ENCODE results near the gene GPI.
"Not testable (repeated sequence)": the region's sequence is repeated elsewhere in the genome, so short reads cannot be mapped to it uniquely, and the experiment has no call there.

The GPI gene

GRCh38 chr19:34327851-34328250, 37.1 kb upstream of the GPI start:
- no peak overlapping the region for H2BK5ac ChIP-seq (ENCODE audit: low read depth, low read length, poor library complexity, severe bottlenecking)
- H3K23ac ChIP-seq (ENCODE audit: low read length in 2 of 2), result no peak overlapping the region
- no peak overlapping the region for H3K4ac ChIP-seq (ENCODE audit: low read depth in 1 of 2, low read length in 2 of 2)
- H3K36me3 ChIP-seq (ENCODE audit: control insufficient read depth in 1 of 2, insufficient read depth in 2 of 2, low read depth in 1 of 2, low read length in 2 of 2), result peaks cover 47 to 63% of the 10 kb centered on the region in 2 experiments
- H3K79me1 ChIP-seq (replicated peaks; ENCODE audit: low read length, poor library complexity, severe bottlenecking), result peaks cover 22% of the 10 kb centered on the region
- no peaks in the 10 kb centered on the region for H3K9me3 ChIP-seq (ENCODE audit: control insufficient read depth, low read length)
- no peak overlapping the region for H4K91ac ChIP-seq (ENCODE audit: low read length)
- peaks cover 5% of the 10 kb centered on the region for H3K4me1 ChIP-seq (ENCODE audit: control insufficient read depth, insufficient read depth, low read depth, low read length)
- H2AK5ac ChIP-seq (ENCODE audit: low read length, severe bottlenecking), result no peak overlapping the region
- DNase-seq, result no peak
- no peak overlapping the region for H3K9ac ChIP-seq (ENCODE audit: low read length)
- H3K4me3 ChIP-seq (ENCODE audit: insufficient read depth in 1 of 2, low read depth in 1 of 2, low read length in 2 of 2), result no peak overlapping the region
- no peak overlapping the region for H2BK12ac ChIP-seq (ENCODE audit: low read length in 2 of 2)
- no peak overlapping the region for H3K14ac ChIP-seq (ENCODE audit: low read length in 2 of 2)
- no peak overlapping the region for H2BK15ac ChIP-seq (ENCODE audit: low read depth, poor library complexity, severe bottlenecking)
- WGBS, result 89% methylated on average over 15 of the region's 15 CpGs
- H2AFZ ChIP-seq (ENCODE audit: low read depth, low read length), result no peak overlapping the region
- no peak overlapping the region for H2BK120ac ChIP-seq (ENCODE audit: low read depth, low read length)
- H4K8ac ChIP-seq (ENCODE audit: low read length), result no peak overlapping the region
- H3K4me2 ChIP-seq (ENCODE audit: low read length, poor library complexity, severe bottlenecking), result no peak overlapping the region
- H3K27ac ChIP-seq (ENCODE audit: low read length, poor library complexity, severe bottlenecking), result no peak overlapping the region
- no peak overlapping the region for H3K18ac ChIP-seq (ENCODE audit: low read depth in 1 of 2, low read length in 2 of 2)
- H3K27me3 ChIP-seq (ENCODE audit: control insufficient read depth in 1 of 2, insufficient read depth in 1 of 2, low read length in 2 of 2), result no peaks in the 10 kb centered on the region

- Histone ChIP-seq H2AFZ (ENCODE audit: low read depth, low read length) (no peak overlapping the region), H4K8ac (ENCODE audit: low read length) (no peak overlapping the region), H3K18ac (ENCODE audit: low read depth in 1 of 2, low read length in 2 of 2) (no peak overlapping the region), H2AK5ac (ENCODE audit: low read length, severe bottlenecking) (no peak overlapping the region), H2BK15ac (ENCODE audit: low read depth, poor library complexity, severe bottlenecking) (no peak overlapping the region), H3K4ac (ENCODE audit: low read depth in 1 of 2, low read length in 2 of 2) (no peak overlapping the region), H4K91ac (ENCODE audit: low read length) (no peak overlapping the region), H3K14ac (ENCODE audit: low read length in 2 of 2) (no peak overlapping the region), H3K4me3 (ENCODE audit: insufficient read depth in 1 of 2, low read depth in 1 of 2, low read length in 2 of 2) (no peak overlapping the region), H3K36me3 (ENCODE audit: control insufficient read depth in 1 of 2, insufficient read depth in 2 of 2, low read depth in 1 of 2, low read length in 2 of 2) (peaks cover 44 to 65% of the 10 kb centered on the region in 2 experiments), H2BK5ac (ENCODE audit: low read depth, low read length, poor library complexity, severe bottlenecking) (no peak overlapping the region), H3K23ac (ENCODE audit: low read length in 2 of 2) (no peak overlapping the region), H2BK12ac (ENCODE audit: low read length in 2 of 2) (no peak overlapping the region), H2BK120ac (ENCODE audit: low read depth, low read length) (no peak overlapping the region), H3K4me1 (ENCODE audit: control insufficient read depth, insufficient read depth, low read depth, low read length) (peaks cover 5% of the 10 kb centered on the region), H3K27ac (ENCODE audit: low read length, poor library complexity, severe bottlenecking) (no peak overlapping the region), H3K27me3 (ENCODE audit: control insufficient read depth in 1 of 2, insufficient read depth in 1 of 2, low read length in 2 of 2) (no peaks in the 10 kb centered on the region), H3K9me3 (ENCODE audit: control insufficient read depth, low read length) (no peaks in the 10 kb centered on the region), H3K9ac (ENCODE audit: low read length) (no peak overlapping the region), H3K4me2 (ENCODE audit: low read length, poor library complexity, severe bottlenecking) (no peak overlapping the region), H3K79me1 (replicated peaks; ENCODE audit: low read length, poor library complexity, severe bottlenecking) (peaks cover 17% of the 10 kb centered on the region)
- DNase-seq, result no peak
- 91% methylated on average over 1 of the region's 1 CpG for WGBS
These were observed 36.0 kb upstream of the GPI start for GRCh38 chr19:34328982-34329381.

- Histone ChIP-seq H3K4me1 (ENCODE audit: control insufficient read depth, insufficient read depth, low read depth, low read length) (peaks cover 5% of the 10 kb centered on the region), H3K36me3 (ENCODE audit: control insufficient read depth in 1 of 2, insufficient read depth in 2 of 2, low read depth in 1 of 2, low read length in 2 of 2) (peaks cover 46 to 59% of the 10 kb centered on the region in 2 experiments), H3K9me3 (ENCODE audit: control insufficient read depth, low read length) (no peaks in the 10 kb centered on the region), H4K8ac (ENCODE audit: low read length) (no peak overlapping the region), H3K9ac (ENCODE audit: low read length) (no peak overlapping the region), H2BK12ac (ENCODE audit: low read length in 2 of 2) (no peak overlapping the region), H3K23ac (ENCODE audit: low read length in 2 of 2) (no peak overlapping the region), H2BK120ac (ENCODE audit: low read depth, low read length) (no peak overlapping the region), H3K18ac (ENCODE audit: low read depth in 1 of 2, low read length in 2 of 2) (no peak overlapping the region), H4K91ac (ENCODE audit: low read length) (no peak overlapping the region), H2BK15ac (ENCODE audit: low read depth, poor library complexity, severe bottlenecking) (no peak overlapping the region), H3K4me2 (ENCODE audit: low read length, poor library complexity, severe bottlenecking) (no peak overlapping the region), H3K4ac (ENCODE audit: low read depth in 1 of 2, low read length in 2 of 2) (no peak overlapping the region), H2AFZ (ENCODE audit: low read depth, low read length) (no peak overlapping the region), H2BK5ac (ENCODE audit: low read depth, low read length, poor library complexity, severe bottlenecking) (no peak overlapping the region), H3K79me1 (replicated peaks; ENCODE audit: low read length, poor library complexity, severe bottlenecking) (peaks cover 14% of the 10 kb centered on the region), H3K4me3 (ENCODE audit: insufficient read depth in 1 of 2, low read depth in 1 of 2, low read length in 2 of 2) (no peak overlapping the region), H3K27me3 (ENCODE audit: control insufficient read depth in 1 of 2, insufficient read depth in 1 of 2, low read length in 2 of 2) (no peaks in the 10 kb centered on the region), H3K14ac (ENCODE audit: low read length in 2 of 2) (peak overlapping the region in 1 of 2 experiments; percentile 75), H3K27ac (ENCODE audit: low read length, poor library complexity, severe bottlenecking) (no peak overlapping the region), H2AK5ac (ENCODE audit: low read length, severe bottlenecking) (no peak overlapping the region)
- DNase-seq, result no peak
- 97% methylated on average over 4 of the region's 4 CpGs for WGBS
These were observed 34.9 kb upstream of the GPI start for GRCh38 chr19:34330116-34330515.

GRCh38 chr19:34330596-34330995, 34.4 kb upstream of the GPI start:
- H3K4me3 ChIP-seq (ENCODE audit: insufficient read depth in 1 of 2, low read depth in 1 of 2, low read length in 2 of 2); H3K27me3 ChIP-seq (ENCODE audit: control insufficient read depth in 1 of 2, insufficient read depth in 1 of 2, low read length in 2 of 2); H3K23ac ChIP-seq (ENCODE audit: low read length in 2 of 2); H2BK120ac ChIP-seq (ENCODE audit: low read depth, low read length); DNase-seq; H3K79me1 ChIP-seq (replicated peaks; ENCODE audit: low read length, poor library complexity, severe bottlenecking); H3K9me3 ChIP-seq (ENCODE audit: control insufficient read depth, low read length); H3K14ac ChIP-seq (ENCODE audit: low read length in 2 of 2); H2BK15ac ChIP-seq (ENCODE audit: low read depth, poor library complexity, severe bottlenecking); H2AK5ac ChIP-seq (ENCODE audit: low read length, severe bottlenecking); H3K4me1 ChIP-seq (ENCODE audit: control insufficient read depth, insufficient read depth, low read depth, low read length); H2AFZ ChIP-seq (ENCODE audit: low read depth, low read length); H3K4me2 ChIP-seq (ENCODE audit: low read length, poor library complexity, severe bottlenecking); H3K4ac ChIP-seq (ENCODE audit: low read depth in 1 of 2, low read length in 2 of 2); H4K8ac ChIP-seq (ENCODE audit: low read length); H3K27ac ChIP-seq (ENCODE audit: low read length, poor library complexity, severe bottlenecking); H4K91ac ChIP-seq (ENCODE audit: low read length); H2BK12ac ChIP-seq (ENCODE audit: low read length in 2 of 2); H2BK5ac ChIP-seq (ENCODE audit: low read depth, low read length, poor library complexity, severe bottlenecking); H3K9ac ChIP-seq (ENCODE audit: low read length); H3K18ac ChIP-seq (ENCODE audit: low read depth in 1 of 2, low read length in 2 of 2): not testable (repeated sequence)
- WGBS, result 100% methylated on average over 3 of the region's 8 CpGs
- peaks cover 42 to 56% of the 10 kb centered on the region in 2 experiments for H3K36me3 ChIP-seq (ENCODE audit: control insufficient read depth in 1 of 2, insufficient read depth in 2 of 2, low read depth in 1 of 2, low read length in 2 of 2)

All from mesenchymal stem cell (in vitro differentiated cells and primary cell).